GM19467 (cell line): Measurements from ENCODE around the gene IFT27.

ENCODE experiments used
- ATAC-seq: cut with Tn5 transposase; IDR thresholded peaks from one replicate; pipeline ENCODE4 v1.9.1; 2021; ENCODE audit warnings: mild to moderate bottlenecking, moderate library complexity; ENCODE audit not compliant: unreplicated experiment

The IFT27 gene

GRCh38 chr22:36727927-36728488 is 47.9 kb downstream of the IFT27 start:
- no peak for ATAC-seq

- ATAC-seq, result no peak
These were observed 48.8 kb downstream of the IFT27 start for GRCh38 chr22:36727110-36727509.

- no peak for ATAC-seq
These were observed 49.9 kb downstream of the IFT27 start for GRCh38 chr22:36726007-36726380.

- ATAC-seq, result no peak
These were observed 50.4 kb downstream of the IFT27 start for GRCh38 chr22:36725366-36726006.

GRCh38 chr22:36724836-36725235 is 51.1 kb downstream of the IFT27 start:
- ATAC-seq, result no peak

- ATAC-seq, result no peak
These were observed 53.9 kb downstream of the IFT27 start for GRCh38 chr22:36722055-36722454.

GRCh38 chr22:36715647-36716046 is 60.3 kb downstream of the IFT27 start:
- no peak for ATAC-seq

- no peak for ATAC-seq
These were observed 61.8 kb downstream of the IFT27 start for GRCh38 chr22:36714110-36714509.

- ATAC-seq, result no peak
These were observed 62.5 kb downstream of the IFT27 start for GRCh38 chr22:36713436-36713835.
